GM19240 (cell line): ENCODE measurements around the gene PSMC1.

Experiments used
- DNase-seq: peaks from one replicate; pipeline ENCODE4 v3.0.0; 2011; ENCODE audit warnings: low spot score; ENCODE audit not compliant: insufficient read length

Gene PSMC1

GRCh38 chr14:90276646-90277367 is 20.5 kb downstream of the PSMC1 start:
- DNase-seq = no peak

- DNase-seq = no peak
These were observed 21.3 kb downstream of the PSMC1 start for GRCh38 chr14:90277581-90278198.

DNA sequence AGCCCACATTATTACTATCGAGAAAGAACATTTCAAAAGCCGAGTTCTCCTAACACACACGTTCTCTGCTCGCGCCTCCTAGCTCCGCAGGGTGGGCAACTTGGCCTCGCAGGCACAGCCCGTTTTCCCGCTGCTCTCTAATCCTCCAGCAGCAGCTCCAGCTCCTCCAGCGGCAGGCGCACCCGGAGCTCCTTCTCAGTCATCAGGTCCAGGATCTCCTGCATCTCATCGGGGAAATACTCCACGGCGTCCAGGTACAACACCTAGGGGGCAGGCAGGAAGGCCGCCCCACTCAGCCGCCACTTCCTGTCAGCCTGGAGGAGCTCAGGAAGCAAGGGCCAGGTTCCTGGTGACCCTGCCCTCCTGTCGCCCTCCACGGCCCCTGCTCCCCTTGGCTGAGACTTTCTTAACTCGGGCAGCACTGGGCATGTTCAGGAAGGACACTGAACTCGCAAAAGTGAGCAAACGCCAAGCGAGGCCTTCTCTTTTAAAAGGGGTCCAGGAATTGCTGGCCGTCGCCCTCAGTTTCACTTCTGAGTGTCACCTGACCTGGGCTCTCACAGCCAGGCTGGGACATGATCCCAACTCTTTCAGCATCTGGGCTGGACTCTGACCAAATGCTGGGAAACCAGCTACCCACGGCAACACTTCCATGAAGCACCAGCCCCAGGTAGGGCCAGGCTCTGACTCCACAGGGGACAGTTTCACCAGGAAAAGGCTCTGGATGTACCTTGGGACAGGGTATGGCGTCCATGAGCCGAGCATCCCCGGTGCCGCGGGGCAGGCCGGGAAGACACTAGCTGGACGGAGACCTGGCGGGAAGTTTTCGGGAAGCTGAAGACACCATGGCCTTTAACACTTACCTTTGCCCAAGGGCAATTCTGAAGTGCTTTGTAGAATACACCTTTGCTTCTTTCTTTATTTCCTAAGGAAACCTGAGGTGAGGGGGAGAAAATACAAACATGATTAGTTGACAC is 22.1 kb downstream of the PSMC1 start:
- no peak for DNase-seq

GRCh38 chr14:90280096-90280495 is 23.7 kb downstream of the PSMC1 start:
- no peak for DNase-seq

- DNase-seq = no peak
These were observed 24.9 kb downstream of the PSMC1 start for GRCh38 chr14:90281261-90281660.

- DNase-seq = no peak
These were observed 25.4 kb downstream of the PSMC1 start for GRCh38 chr14:90281756-90282155.

- no peak for DNase-seq
These were observed 31.4 kb downstream of the PSMC1 start for GRCh38 chr14:90287791-90288190.

DNA sequence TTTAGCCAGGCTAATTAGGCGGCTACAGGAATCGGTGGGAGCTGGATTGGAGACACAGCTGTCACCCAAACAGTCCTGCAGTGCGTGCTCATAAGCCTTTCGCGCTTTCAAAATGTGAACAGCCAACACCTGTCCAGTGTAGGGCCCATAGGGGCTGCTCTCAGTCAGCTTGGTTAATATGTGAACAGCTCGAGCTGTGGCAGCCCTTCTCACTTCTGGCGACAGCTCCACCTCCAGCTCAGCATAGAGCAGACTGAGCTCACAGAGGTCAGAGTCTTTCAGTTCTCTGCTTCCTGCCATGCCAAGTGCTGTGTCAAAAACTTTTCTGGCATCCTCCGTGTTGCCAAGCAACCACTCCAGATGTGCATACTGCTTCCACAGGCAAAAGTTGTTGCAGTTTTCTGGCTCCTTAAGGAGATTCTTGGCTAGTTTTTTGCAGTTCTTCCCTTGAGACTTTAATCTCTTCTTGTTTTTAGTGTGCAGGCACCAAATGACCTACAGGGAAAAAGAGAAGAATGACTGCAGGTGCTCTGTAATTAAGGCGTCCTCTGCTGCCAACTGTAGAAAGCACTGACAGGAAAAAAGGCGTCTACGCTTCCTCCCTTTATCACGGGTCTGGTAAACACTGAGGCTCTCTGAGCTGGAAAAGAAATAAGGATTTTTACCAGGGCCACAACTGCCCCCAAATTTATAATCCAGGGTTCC is 32.5 kb downstream of the PSMC1 start:
- DNase-seq = peak; percentile 16

GRCh38 chr14:90290337-90291011 is 34.1 kb downstream of the PSMC1 start:
- no peak for DNase-seq

DNA sequence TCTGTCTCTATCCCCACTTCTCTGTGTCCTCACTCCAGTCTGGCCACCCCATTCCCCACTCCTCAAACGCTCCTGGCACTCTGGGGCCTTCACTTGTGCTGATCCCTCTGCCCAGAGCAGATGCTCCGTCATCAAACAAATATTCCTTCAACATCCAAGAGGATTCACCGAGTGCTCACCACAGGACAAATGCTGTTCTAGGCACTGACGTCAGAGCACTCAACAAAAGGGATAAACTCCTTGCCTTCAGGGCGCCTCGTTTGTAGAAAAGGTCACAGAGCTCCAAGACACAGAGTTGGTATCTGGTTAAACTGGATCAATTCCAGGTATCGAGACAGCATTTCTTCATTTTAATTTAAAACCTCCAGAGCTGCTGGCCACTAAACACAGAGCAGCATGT is 35.3 kb downstream of the PSMC1 start:
- no peak for DNase-seq

DNA sequence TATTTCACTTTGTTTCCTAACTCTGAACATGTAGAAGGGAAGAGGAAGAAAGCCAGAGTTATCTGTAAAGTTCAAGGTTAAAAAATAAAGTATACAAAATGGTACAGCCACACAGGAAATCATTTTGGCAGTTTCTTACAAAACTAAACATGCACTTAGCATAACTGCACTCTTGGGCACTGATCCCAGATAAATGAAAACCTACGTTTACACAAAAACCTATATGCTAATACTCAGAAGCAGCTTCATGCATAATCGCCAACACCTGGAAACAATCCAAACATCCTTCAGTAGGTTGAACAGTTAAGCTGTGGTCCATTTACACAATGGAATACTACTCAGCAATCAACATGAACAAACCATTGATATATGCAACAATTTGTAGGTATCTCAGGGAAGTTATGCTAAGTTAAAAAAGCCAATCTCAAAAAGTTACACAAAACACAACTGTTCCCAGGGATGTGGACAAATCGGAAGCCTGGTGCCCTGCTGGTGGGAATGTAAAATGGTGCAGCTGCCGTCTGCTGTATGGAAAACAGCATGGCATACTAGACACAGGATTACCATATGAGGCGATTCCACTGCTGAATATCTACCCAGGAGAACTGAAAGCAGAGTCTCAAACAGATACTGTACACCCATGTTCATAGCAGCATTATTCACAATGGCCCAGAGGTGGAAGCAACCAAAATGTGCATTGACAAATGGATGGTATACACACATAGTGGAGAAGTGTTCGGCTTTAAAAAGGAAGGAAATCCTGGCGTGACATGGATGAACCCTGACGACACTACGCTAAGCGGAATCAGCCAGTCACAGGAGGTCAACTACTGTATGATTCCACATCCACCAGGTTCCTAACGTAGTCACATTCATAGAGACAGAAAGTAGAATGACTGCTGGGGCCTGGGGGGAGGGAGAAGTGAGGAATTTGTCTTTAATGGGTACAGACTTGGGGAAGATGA is 37.7 kb downstream of the PSMC1 start:
- no peak for DNase-seq

DNA sequence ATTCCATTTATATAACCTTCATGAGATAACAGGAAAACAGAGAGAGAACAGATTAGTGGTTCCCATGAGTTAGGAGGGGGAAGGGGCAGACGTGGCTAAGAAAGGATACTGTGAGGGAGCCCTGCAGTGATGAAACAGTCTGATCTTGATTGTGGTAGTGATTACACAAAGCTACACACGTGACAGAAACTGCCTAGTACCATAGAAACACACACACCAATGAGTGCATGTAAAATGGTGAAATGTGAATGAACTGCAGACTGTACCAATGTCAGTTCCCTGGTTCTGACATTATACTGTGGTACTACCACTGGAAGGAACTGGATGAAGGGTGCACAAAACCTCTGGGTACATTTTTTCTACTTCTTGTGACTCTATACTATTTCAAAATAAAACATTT is 38.5 kb downstream of the PSMC1 start:
- no peak for DNase-seq

- no peak for DNase-seq
These were observed 39.6 kb downstream of the PSMC1 start for GRCh38 chr14:90295870-90296516.

DNA sequence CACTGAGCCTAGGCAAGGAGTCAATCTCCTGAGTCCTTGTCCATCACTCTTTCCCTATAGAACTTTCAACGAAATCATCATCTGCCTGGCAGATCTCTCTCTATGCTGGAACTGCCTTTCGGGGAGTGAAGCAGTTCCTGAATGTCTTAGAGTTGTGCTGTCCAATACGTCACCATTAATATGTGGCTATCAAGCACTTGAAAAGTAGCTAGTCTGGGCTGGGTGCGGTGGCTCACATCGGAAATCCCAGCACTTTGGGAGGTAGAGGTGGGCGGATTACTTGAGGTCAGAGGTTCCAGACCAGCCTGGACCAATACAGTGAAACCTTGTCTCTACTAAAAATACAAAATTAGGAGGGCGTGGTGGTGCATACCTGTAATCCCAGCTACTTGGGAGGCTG is 40.3 kb downstream of the PSMC1 start:
- DNase-seq = no peak

DNA sequence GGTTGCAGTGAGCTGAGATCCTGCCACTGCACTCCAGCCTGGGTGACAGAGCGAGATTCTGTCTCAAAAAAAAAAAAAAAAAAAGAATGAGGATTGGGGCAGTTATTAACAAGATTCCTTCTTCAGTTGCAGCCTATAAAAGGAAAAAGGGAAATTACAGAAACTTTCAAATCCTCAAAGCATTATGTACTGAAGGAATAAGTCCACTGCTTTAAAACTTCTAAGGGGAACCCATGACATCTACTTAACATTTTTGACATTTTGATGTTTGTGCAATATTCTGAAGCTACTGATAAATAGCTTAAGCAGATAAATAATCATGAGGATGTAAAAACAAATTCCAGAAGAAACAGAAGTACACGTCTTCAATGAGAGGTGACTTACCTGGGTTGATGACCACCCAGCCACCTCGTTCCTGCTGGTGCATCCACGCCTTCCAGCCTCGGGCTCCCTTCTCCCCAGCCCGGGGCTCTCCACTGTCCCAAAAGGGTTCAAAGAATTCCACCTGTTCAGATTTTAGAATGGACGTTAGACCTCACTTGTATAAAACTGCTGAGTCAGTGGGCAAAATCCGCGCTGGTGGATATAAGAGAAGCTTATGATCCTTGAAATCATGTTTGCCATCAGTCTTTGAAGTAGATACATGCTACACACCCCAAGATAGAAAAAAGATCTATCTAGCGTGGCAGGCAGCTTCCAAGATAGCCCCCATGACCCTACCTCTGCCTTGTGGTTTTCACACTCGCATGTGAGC is 41.7 kb downstream of the PSMC1 start:
- DNase-seq = no peak

DNA sequence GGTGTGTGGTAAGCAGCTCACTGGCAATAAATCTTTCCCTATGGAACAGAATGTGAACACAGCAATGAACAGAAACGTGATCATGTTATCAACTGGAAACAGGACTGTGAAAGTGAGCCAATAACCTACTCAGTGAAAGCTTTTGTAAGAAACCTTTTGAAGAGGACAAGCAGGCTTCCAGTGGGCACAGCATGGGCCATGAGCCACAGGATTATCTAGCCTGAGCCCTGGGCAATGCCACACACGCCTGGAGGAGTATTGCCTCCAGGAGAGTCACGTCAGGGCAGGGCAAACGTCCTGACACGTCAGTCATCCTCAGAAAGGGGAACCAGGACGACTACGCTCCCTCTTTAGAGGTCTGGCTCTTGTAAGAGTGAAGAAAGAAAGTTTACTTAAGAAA is 43.1 kb downstream of the PSMC1 start:
- DNase-seq = no peak

DNA sequence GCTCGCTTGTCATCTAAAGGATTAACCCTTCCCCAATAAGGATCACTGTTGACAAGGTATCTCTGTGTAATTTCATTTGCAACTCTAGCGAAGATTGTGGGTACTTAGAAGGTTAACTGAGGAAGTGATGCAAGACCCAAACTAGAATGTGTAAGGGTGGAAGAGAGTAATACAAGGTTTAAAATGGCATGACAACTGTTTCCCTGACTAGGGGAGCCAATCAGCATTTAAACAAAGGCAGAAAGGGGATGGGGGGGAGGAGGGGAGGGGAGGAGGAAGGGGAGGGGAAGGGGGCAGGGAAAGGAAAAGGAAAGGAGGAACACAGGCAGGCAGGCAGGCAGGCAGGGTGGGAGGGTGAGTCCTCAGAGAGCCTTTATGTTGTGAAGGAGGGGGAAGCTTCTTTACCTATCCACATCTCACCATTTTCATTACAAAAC is 44.3 kb downstream of the PSMC1 start:
- no peak for DNase-seq

- DNase-seq = no peak
These were observed 44.8 kb downstream of the PSMC1 start for GRCh38 chr14:90301122-90301521.
